ENCODE data around the gene BMP7.

DNA sequence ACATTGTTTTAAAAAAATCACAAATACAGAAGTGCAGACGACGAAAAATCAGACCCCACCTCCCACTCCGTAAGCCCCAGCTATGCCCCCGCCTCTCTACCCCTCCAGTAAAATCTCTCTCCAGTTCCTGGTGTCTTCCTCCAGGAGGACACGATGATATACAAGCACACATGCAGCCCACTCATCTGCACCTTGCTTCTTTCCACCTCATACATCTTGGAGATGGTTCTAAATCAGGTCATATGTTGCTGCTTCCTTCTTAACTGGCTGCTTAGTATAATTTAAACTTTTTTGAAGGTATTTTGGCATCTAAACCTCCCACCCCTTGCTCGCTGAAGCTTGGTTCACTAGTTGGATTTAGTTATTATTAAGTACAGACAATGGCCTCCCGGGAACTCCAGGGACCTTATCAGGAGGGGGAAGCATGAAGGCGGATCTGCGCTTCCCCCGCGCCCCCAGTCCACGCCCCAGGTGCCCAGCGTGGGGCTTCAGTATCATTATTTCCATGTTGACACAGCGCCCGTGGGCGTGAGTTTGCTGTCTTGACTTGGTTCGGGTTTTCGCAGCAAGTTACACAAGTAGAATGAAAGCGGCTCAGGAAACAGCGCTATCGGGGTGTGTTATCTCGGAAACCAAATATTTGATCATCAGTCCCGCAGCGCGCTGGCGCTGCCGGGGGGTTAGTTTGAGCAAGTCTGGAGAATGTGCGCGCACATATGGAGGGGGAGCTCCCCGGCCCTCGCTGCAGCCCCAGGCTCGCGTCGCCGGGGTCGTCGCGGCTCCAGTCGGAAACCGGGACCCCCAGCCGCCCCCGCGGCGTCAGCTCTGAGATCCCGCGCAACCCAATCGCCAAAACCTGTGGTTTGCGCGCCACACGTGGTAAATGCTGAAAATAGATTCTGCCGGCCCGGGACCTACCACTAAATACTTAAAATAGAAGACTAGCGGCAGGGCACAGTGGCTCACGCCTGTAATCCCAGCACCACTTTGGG is 2.3 kb downstream of the BMP7 start:
- TF ChIP-seq, protein P1, sequence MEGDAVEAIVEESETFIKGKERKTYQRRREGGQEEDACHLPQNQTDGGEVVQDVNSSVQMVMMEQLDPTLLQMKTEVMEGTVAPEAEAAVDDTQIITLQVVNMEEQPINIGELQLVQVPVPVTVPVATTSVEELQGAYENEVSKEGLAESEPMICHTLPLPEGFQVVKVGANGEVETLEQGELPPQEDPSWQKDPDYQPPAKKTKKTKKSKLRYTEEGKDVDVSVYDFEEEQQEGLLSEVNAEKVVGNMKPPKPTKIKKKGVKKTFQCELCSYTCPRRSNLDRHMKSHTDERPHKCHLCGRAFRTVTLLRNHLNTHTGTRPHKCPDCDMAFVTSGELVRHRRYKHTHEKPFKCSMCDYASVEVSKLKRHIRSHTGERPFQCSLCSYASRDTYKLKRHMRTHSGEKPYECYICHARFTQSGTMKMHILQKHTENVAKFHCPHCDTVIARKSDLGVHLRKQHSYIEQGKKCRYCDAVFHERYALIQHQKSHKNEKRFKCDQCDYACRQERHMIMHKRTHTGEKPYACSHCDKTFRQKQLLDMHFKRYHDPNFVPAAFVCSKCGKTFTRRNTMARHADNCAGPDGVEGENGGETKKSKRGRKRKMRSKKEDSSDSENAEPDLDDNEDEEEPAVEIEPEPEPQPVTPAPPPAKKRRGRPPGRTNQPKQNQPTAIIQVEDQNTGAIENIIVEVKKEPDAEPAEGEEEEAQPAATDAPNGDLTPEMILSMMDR (IDR thresholded peaks at IDR 0.05), result no peak
- no peak for TF ChIP-seq POLR2A (IDR thresholded peaks at IDR 0.05)
